GM23338 (cell line): ENCODE results near the gene ARFGEF2. TPM values are rescaled to one million over a fixed set of nuclear protein-coding genes. Genes with fewer than 3 reads are reported as not detected.

Experiments
- ATAC-seq: fragments of 200-7000 bp; cut with Tn5 transposase; 3 replicates; pipeline ENCODE4 v1.9.1; 2020
- DNase-seq: peaks from one replicate; pipeline ENCODE4 v3.0.0-alpha.2; 2015; ENCODE audit warnings: low spot score
- H2AFZ ChIP-seq: fragments of 200-600 bp; sonication (generic); 2 replicates; pipeline ENCODE4 v1.8.0; 2016; ENCODE audit warnings: antibody characterized with exemption, mild to moderate bottlenecking, moderate library complexity
- H3F3A ChIP-seq: fragments of 200-600 bp; sonication (generic); replicated peaks from 2 replicates; pipeline ENCODE4 v1.8.0; 2017; ENCODE audit warnings: antibody characterized with exemption, mixed run types, low read depth
- H3K27ac ChIP-seq: fragments of 200-600 bp; sonication (generic); 2 replicates; pipeline ENCODE4 v1.6.1; 2016; ENCODE audit warnings: low read depth
- H3K27me3 ChIP-seq: fragments of 200-600 bp; sonication (generic); 2 replicates; pipeline ENCODE4 v1.8.0; 2016; ENCODE audit warnings: mild to moderate bottlenecking, mixed run types, moderate library complexity; ENCODE audit not compliant: insufficient read depth
- H3K36me3 ChIP-seq: fragments of 200-600 bp; sonication (generic); 2 replicates; pipeline ENCODE4 v1.8.0; 2016; ENCODE audit warnings: mild to moderate bottlenecking; ENCODE audit not compliant: insufficient read depth
- H3K4me1 ChIP-seq: fragments of 200-600 bp; sonication (generic); 2 replicates; pipeline ENCODE4 v1.8.0; 2016; ENCODE audit warnings: mild to moderate bottlenecking, moderate library complexity; ENCODE audit not compliant: insufficient read depth
- H3K4me2 ChIP-seq: fragments of 200-600 bp; sonication (generic); 2 replicates; pipeline ENCODE4 v1.7.1; 2017; ENCODE audit warnings: mixed run types
- H3K4me3 ChIP-seq: fragments of 200-600 bp; sonication (generic); 2 replicates; pipeline ENCODE4 v1.6.1; 2016; ENCODE audit warnings: mixed run types
- H3K79me2 ChIP-seq: fragments of 200-600 bp; sonication (generic); replicated peaks from 2 replicates; pipeline ENCODE4 v1.8.0; 2017; ENCODE audit warnings: mild to moderate bottlenecking; ENCODE audit not compliant: insufficient read depth
- H3K9me2 ChIP-seq: fragments of 200-600 bp; sonication (generic); 2 replicates; pipeline ENCODE4 v1.8.0; 2017; ENCODE audit not compliant: insufficient read depth
- H4K20me1 ChIP-seq: fragments of 200-600 bp; sonication (generic); replicated peaks from 2 replicates; pipeline ENCODE4 v1.8.0; 2017; ENCODE audit warnings: mild to moderate bottlenecking; ENCODE audit not compliant: insufficient read depth
- H3K27ac Mint-ChIP-seq: 2 replicates; pipeline ENCODE4 v1.8.0; 2020; ENCODE audit warnings: inconsistent platforms, mild to moderate bottlenecking, moderate library complexity, mixed read lengths
- H3K27me3 Mint-ChIP-seq: 3 replicates; pipeline ENCODE4 v1.8.0; 2022; ENCODE audit warnings: low read depth, mild to moderate bottlenecking, moderate library complexity, mixed read lengths, inconsistent platforms; ENCODE audit not compliant: insufficient read depth, poor library complexity
- H3K36me3 Mint-ChIP-seq: 3 replicates; pipeline ENCODE4 v1.8.0; 2021; ENCODE audit warnings: low read depth, mild to moderate bottlenecking, inconsistent platforms, moderate library complexity, mixed read lengths
- H3K4me1 Mint-ChIP-seq: 3 replicates; pipeline ENCODE4 v1.8.0; 2020; ENCODE audit warnings: mild to moderate bottlenecking, inconsistent platforms, mixed read lengths
- H3K4me3 Mint-ChIP-seq: 3 replicates; pipeline ENCODE4 v1.8.0; 2021; ENCODE audit warnings: moderate library complexity, mild to moderate bottlenecking, inconsistent platforms, mixed read lengths
- H3K9me3 Mint-ChIP-seq: 3 replicates; pipeline ENCODE4 v1.8.0; 2020; ENCODE audit warnings: moderate library complexity, mild to moderate bottlenecking, inconsistent platforms, mixed read lengths
- CREB1 ChIP-seq: fragments of 250-450 bp; sonication (Bioruptor Pico); IDR thresholded peaks from 2 replicates; pipeline ENCODE4 v1.5.0; 2020; ENCODE audit warnings: low read depth, mild to moderate bottlenecking, moderate library complexity
- EZH2 ChIP-seq: fragments of 200-600 bp; sonication (generic); IDR thresholded peaks from one replicate; pipeline ENCODE4 v1.8.0; 2017; ENCODE audit warnings: antibody characterized with exemption, mild to moderate bottlenecking, low read depth; ENCODE audit not compliant: unreplicated experiment
- EZH2phosphoT487 ChIP-seq: fragments of 200-600 bp; sonication (generic); IDR thresholded peaks from one replicate; pipeline ENCODE4 v1.8.1; 2018; ENCODE audit warnings: antibody characterized with exemption; ENCODE audit not compliant: unreplicated experiment
- JUNB ChIP-seq: IDR thresholded peaks from one replicate; pipeline ENCODE4 v1.6.1; 2016; ENCODE audit warnings: antibody characterized with exemption; ENCODE audit not compliant: unreplicated experiment
- NANOG ChIP-seq: IDR thresholded peaks from 2 replicates; pipeline ENCODE4 v1.6.1; 2016; ENCODE audit warnings: antibody characterized with exemption, borderline replicate concordance
- POLR2AphosphoS5 ChIP-seq: IDR thresholded peaks from 2 replicates; pipeline ENCODE4 v1.6.1; 2016; ENCODE audit warnings: antibody characterized with exemption, low read depth
- STAT1 ChIP-seq: IDR thresholded peaks from one replicate; pipeline ENCODE4 v1.6.1; 2016; ENCODE audit warnings: antibody characterized with exemption; ENCODE audit not compliant: unreplicated experiment
- ZNF114 ChIP-seq: fragments of 250-450 bp; sonication (Bioruptor Pico); IDR thresholded peaks from 2 replicates; pipeline ENCODE4 v1.5.0; 2020; ENCODE audit warnings: mild to moderate bottlenecking, moderate library complexity
- ZNF331 ChIP-seq: fragments of 250-450 bp; sonication (Bioruptor Pico); IDR thresholded peaks from 2 replicates; pipeline ENCODE4 v1.5.0; 2020; ENCODE audit warnings: low read depth, mild to moderate bottlenecking, moderate library complexity
- polyA plus RNA-seq: library from polyadenylated mRNA; unstranded; fragments of >200 nt; fragmentation: Nextera tagmentation; extraction: Ambion mirVana; gene quantifications from 2 replicates; pipeline ENCODE4 v1.2.1, GENCODE V29; 2016
- total RNA-seq: library from RNA; depleted of rRNA; stranded (reverse); fragments of >200 nt; shearing (Covaris generic); gene quantifications from 2 replicates; pipeline ENCODE4 v1.2.3, GENCODE V29; 2014
- TF ChIP-seq, protein P1 (sequence below): fragments of 250-450 bp; sonication (Bioruptor Pico); IDR thresholded peaks from 2 replicates; pipeline ENCODE4 v1.5.0; 2020; ENCODE audit warnings: mild to moderate bottlenecking, moderate library complexity
- TF ChIP-seq, protein P2 (sequence below): IDR thresholded peaks from one replicate; pipeline ENCODE4 v1.6.1; 2018; ENCODE audit warnings: antibody characterized with exemption; ENCODE audit not compliant: unreplicated experiment
- TF ChIP-seq, protein P3 (sequence below), 2 experiments: fragments of 200-600 bp in 1 of 2; sonication (generic) in 1 of 2; conservative IDR thresholded peaks; 2 replicates each; pipeline versions ENCODE4 v1.5.1 to v1.6.1; 2016 to 2017; ENCODE audit warnings: antibody characterized with exemption in 2 of 2, low read depth in 2 of 2, mild to moderate bottlenecking in 2 of 2, moderate library complexity in 1 of 2
- TF ChIP-seq, protein P4 (sequence below): IDR thresholded peaks from 2 replicates; pipeline ENCODE4 v1.6.1; 2016; ENCODE audit warnings: antibody characterized with exemption

ARFGEF2 gene
- total and polyA plus RNA-seq, 2 experiments from 2014 or later: 7.2 to 25.5 TPM

DNA sequence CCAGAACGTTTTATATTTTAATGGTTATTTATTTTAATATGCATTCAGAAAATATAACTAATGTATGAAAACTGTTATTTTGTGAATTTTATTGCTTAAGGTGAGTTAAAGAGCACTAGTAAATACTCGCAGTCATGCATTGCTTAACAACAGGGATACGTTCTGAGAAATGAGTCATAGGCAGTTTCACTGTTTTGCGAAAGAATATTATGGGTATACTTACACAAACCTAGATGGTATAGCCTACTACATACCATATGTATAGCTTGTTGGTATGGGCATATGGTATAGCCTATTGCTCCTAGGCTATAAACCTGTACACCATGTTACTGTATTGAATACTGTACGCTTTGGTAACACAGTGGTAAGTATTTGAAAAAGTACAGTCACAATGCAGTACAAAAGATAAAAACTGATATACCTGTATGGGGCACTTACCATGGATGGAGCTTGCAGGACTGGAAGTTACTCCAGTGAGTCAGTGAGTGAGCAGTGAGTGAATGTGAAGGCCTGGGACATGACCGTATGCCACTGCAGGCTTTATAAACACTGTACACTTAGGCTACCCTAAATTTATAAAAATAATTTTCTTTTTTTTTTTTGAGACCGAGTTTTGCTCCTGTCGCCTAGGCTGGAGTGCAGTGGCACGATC lies 38.5 kb downstream of the ARFGEF2 start:
- Histone ChIP-seq H2AFZ (no peak overlapping the region), H3K9me2 (no peaks in the 10 kb centered on the region), H3K27me3 (no peaks in the 10 kb centered on the region), H3K79me2 (no peaks in the 10 kb centered on the region), H3K4me2 (no peak overlapping the region), H3K4me3 (no peak overlapping the region), H3F3A (no peaks in the 10 kb centered on the region), H3K4me1 (no peaks in the 10 kb centered on the region), H4K20me1 (no peaks in the 10 kb centered on the region), H3K36me3 (no peaks in the 10 kb centered on the region; the same call in 1 of the 2 replicates), H3K27ac (no peak overlapping the region)
- H3K4me3 Mint-ChIP-seq: no peak overlapping the region
- H3K27ac Mint-ChIP-seq: no peak overlapping the region
- H3K36me3 Mint-ChIP-seq: peaks cover 30% of the 10 kb centered on the region
- no peak for DNase-seq
- no peaks in the 10 kb centered on the region for H3K4me1 Mint-ChIP-seq
- TF ChIP-seq POLR2AphosphoS5 (no peak), EZH2phosphoT487 (no peak), JUNB (no peak), ZNF331 (CRISPR knock-in tag) (no peak), STAT1 (no peak), NANOG (no peak), EZH2 (no peak), ZNF114 (CRISPR knock-in tag) (no peak), CREB1 (CRISPR knock-in tag) (no peak)
- TF ChIP-seq, protein P1, sequence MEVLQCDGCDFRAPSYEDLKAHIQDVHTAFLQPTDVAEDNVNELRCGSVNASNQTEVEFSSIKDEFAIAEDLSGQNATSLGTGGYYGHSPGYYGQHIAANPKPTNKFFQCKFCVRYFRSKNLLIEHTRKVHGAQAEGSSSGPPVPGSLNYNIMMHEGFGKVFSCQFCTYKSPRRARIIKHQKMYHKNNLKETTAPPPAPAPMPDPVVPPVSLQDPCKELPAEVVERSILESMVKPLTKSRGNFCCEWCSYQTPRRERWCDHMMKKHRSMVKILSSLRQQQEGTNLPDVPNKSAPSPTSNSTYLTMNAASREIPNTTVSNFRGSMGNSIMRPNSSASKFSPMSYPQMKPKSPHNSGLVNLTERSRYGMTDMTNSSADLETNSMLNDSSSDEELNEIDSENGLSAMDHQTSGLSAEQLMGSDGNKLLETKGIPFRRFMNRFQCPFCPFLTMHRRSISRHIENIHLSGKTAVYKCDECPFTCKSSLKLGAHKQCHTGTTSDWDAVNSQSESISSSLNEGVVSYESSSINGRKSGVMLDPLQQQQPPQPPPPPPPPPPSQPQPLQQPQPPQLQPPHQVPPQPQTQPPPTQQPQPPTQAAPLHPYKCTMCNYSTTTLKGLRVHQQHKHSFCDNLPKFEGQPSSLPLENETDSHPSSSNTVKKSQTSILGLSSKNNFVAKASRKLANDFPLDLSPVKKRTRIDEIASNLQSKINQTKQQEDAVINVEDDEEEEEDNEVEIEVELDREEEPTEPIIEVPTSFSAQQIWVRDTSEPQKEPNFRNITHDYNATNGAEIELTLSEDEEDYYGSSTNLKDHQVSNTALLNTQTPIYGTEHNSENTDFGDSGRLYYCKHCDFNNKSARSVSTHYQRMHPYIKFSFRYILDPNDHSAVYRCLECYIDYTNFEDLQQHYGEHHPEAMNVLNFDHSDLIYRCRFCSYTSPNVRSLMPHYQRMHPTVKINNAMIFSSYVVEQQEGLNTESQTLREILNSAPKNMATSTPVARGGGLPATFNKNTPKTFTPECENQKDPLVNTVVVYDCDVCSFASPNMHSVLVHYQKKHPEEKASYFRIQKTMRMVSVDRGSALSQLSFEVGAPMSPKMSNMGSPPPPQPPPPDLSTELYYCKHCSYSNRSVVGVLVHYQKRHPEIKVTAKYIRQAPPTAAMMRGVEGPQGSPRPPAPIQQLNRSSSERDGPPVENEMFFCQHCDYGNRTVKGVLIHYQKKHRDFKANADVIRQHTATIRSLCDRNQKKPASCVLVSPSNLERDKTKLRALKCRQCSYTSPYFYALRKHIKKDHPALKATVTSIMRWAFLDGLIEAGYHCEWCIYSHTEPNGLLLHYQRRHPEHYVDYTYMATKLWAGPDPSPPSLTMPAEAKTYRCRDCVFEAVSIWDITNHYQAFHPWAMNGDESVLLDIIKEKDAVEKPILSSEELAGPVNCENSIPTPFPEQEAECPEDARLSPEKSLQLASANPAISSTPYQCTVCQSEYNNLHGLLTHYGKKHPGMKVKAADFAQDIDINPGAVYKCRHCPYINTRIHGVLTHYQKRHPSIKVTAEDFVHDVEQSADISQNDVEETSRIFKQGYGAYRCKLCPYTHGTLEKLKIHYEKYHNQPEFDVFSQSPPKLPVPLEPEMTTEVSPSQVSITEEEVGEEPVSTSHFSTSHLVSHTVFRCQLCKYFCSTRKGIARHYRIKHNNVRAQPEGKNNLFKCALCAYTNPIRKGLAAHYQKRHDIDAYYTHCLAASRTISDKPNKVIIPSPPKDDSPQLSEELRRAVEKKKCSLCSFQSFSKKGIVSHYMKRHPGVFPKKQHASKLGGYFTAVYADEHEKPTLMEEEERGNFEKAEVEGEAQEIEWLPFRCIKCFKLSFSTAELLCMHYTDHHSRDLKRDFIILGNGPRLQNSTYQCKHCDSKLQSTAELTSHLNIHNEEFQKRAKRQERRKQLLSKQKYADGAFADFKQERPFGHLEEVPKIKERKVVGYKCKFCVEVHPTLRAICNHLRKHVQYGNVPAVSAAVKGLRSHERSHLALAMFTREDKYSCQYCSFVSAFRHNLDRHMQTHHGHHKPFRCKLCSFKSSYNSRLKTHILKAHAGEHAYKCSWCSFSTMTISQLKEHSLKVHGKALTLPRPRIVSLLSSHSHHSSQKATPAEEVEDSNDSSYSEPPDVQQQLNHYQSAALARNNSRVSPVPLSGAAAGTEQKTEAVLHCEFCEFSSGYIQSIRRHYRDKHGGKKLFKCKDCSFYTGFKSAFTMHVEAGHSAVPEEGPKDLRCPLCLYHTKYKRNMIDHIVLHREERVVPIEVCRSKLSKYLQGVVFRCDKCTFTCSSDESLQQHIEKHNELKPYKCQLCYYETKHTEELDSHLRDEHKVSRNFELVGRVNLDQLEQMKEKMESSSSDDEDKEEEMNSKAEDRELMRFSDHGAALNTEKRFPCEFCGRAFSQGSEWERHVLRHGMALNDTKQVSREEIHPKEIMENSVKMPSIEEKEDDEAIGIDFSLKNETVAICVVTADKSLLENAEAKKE (CRISPR knock-in tag): no peak
- TF ChIP-seq, protein P2, sequence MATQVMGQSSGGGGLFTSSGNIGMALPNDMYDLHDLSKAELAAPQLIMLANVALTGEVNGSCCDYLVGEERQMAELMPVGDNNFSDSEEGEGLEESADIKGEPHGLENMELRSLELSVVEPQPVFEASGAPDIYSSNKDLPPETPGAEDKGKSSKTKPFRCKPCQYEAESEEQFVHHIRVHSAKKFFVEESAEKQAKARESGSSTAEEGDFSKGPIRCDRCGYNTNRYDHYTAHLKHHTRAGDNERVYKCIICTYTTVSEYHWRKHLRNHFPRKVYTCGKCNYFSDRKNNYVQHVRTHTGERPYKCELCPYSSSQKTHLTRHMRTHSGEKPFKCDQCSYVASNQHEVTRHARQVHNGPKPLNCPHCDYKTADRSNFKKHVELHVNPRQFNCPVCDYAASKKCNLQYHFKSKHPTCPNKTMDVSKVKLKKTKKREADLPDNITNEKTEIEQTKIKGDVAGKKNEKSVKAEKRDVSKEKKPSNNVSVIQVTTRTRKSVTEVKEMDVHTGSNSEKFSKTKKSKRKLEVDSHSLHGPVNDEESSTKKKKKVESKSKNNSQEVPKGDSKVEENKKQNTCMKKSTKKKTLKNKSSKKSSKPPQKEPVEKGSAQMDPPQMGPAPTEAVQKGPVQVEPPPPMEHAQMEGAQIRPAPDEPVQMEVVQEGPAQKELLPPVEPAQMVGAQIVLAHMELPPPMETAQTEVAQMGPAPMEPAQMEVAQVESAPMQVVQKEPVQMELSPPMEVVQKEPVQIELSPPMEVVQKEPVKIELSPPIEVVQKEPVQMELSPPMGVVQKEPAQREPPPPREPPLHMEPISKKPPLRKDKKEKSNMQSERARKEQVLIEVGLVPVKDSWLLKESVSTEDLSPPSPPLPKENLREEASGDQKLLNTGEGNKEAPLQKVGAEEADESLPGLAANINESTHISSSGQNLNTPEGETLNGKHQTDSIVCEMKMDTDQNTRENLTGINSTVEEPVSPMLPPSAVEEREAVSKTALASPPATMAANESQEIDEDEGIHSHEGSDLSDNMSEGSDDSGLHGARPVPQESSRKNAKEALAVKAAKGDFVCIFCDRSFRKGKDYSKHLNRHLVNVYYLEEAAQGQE: no peak
- TF ChIP-seq, protein P3, sequence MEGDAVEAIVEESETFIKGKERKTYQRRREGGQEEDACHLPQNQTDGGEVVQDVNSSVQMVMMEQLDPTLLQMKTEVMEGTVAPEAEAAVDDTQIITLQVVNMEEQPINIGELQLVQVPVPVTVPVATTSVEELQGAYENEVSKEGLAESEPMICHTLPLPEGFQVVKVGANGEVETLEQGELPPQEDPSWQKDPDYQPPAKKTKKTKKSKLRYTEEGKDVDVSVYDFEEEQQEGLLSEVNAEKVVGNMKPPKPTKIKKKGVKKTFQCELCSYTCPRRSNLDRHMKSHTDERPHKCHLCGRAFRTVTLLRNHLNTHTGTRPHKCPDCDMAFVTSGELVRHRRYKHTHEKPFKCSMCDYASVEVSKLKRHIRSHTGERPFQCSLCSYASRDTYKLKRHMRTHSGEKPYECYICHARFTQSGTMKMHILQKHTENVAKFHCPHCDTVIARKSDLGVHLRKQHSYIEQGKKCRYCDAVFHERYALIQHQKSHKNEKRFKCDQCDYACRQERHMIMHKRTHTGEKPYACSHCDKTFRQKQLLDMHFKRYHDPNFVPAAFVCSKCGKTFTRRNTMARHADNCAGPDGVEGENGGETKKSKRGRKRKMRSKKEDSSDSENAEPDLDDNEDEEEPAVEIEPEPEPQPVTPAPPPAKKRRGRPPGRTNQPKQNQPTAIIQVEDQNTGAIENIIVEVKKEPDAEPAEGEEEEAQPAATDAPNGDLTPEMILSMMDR (conservative IDR thresholded peaks at IDR 0.05; ENCODE audit: low read depth in 2 of 2): no peak
- TF ChIP-seq, protein P4, sequence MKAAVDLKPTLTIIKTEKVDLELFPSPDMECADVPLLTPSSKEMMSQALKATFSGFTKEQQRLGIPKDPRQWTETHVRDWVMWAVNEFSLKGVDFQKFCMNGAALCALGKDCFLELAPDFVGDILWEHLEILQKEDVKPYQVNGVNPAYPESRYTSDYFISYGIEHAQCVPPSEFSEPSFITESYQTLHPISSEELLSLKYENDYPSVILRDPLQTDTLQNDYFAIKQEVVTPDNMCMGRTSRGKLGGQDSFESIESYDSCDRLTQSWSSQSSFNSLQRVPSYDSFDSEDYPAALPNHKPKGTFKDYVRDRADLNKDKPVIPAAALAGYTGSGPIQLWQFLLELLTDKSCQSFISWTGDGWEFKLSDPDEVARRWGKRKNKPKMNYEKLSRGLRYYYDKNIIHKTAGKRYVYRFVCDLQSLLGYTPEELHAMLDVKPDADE: no peak
- no peak for ATAC-seq
- H3K9me3 Mint-ChIP-seq: no peaks in the 10 kb centered on the region
- H3K27me3 Mint-ChIP-seq: no peaks in the 10 kb centered on the region
